ACC112 (cell line): Measurements from ENCODE around the gene CCDC12.

Experiments used
- H2AFZ ChIP-seq: fragments of 200-600 bp; sonication (generic); one replicate; pipeline ENCODE4 v1.6.0; 2017; ENCODE audit warnings: antibody characterized with exemption, low read length; ENCODE audit not compliant: unreplicated experiment
- H3K27ac ChIP-seq: fragments of 200-600 bp; sonication (generic); 2 replicates; pipeline ENCODE4 v1.5.1; 2014; ENCODE audit warnings: low read depth, mild to moderate bottlenecking, antibody characterized with exemption, low read length, moderate library complexity
- H3K27me3 ChIP-seq: fragments of 200-600 bp; sonication (generic); 2 replicates; pipeline ENCODE4 v1.6.1; 2014; ENCODE audit warnings: mild to moderate bottlenecking, antibody characterized with exemption, low read length, moderate library complexity, mixed read lengths; ENCODE audit not compliant: insufficient read depth
- H3K36me3 ChIP-seq: fragments of 200-600 bp; sonication (generic); 2 replicates; pipeline ENCODE4 v1.6.1; 2016; ENCODE audit warnings: mild to moderate bottlenecking, antibody characterized with exemption, low read length, moderate library complexity, mixed read lengths; ENCODE audit not compliant: insufficient read depth
- H3K4me1 ChIP-seq: fragments of 200-600 bp; sonication (generic); one replicate; pipeline ENCODE4 v1.6.1; 2016; ENCODE audit warnings: low read length, mixed read lengths; ENCODE audit not compliant: insufficient read depth, unreplicated experiment, control insufficient read depth
- H3K4me3 ChIP-seq: fragments of 200-600 bp; sonication (generic); 2 replicates; pipeline ENCODE4 v1.5.1; 2014; ENCODE audit warnings: mild to moderate bottlenecking, low read depth, low read length
- H3K79me2 ChIP-seq: fragments of 200-600 bp; sonication (generic); one replicate; pipeline ENCODE4 v1.6.0; 2016; ENCODE audit warnings: low read length; ENCODE audit not compliant: control insufficient read depth, unreplicated experiment, insufficient read depth

The CCDC12 gene

DNA sequence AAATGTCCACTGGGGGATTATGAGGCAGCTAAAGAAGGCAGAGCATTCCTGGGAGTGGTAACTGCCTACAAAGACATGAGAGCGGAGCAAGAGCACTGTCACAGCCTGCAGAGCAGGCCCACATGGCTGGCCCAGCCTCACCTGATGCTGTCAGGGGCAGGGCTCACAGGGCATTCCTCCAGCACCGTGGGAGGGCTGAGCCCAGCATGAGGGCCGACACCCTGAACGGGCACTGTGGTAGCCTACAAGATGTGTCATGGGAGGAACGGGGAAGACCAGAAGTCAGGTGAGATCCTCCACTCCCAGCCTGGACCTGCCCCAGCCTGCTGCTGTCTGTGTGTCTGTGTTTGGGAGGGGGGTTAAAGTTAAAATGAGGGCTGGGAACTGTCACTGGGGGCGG is 30.1 kb downstream of the CCDC12 start:
- peaks cover 50% of the 10 kb centered on the region for H3K4me1 ChIP-seq

DNA sequence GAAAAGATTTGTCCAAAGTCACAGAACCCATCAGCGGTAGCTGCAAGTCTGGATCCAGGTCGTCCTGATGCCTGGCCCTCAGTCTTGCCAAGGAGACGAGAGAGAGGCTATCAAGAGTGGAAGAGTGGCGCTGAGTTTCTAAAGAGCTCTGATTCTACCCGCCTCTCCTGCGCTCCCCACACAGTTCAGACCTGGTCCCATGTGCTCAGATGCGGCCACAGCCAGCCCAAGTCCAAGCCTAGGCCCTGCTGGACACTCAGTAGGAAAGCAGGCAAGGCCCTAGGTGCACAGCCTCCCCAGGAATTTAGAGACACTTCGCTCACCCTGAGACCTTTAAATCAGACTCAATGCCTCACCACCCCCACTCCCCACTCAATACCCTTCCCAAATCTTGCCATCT is 32.4 kb downstream of the CCDC12 start:
- Histone ChIP-seq H3K27ac (no peak overlapping the region), H2AFZ (no peak overlapping the region), H3K4me3 (no peak overlapping the region), H3K4me1 (peaks cover 40% of the 10 kb centered on the region), H3K27me3 (no peaks in the 10 kb centered on the region), H3K79me2 (peaks cover 79% of the 10 kb centered on the region), H3K36me3 (peaks cover 14% of the 10 kb centered on the region; the same call in 1 of the 2 replicates)

More for the DNA sequence above, 30.1 kb downstream of the CCDC12 start:
- Histone ChIP-seq H3K27ac (no peak overlapping the region), H3K79me2 (peaks cover 89% of the 10 kb centered on the region), H3K27me3 (no peaks in the 10 kb centered on the region), H3K4me3 (no peak overlapping the region), H3K36me3 (peaks cover 7% of the 10 kb centered on the region; the same call in 1 of the 2 replicates), H2AFZ (no peak overlapping the region)

DNA sequence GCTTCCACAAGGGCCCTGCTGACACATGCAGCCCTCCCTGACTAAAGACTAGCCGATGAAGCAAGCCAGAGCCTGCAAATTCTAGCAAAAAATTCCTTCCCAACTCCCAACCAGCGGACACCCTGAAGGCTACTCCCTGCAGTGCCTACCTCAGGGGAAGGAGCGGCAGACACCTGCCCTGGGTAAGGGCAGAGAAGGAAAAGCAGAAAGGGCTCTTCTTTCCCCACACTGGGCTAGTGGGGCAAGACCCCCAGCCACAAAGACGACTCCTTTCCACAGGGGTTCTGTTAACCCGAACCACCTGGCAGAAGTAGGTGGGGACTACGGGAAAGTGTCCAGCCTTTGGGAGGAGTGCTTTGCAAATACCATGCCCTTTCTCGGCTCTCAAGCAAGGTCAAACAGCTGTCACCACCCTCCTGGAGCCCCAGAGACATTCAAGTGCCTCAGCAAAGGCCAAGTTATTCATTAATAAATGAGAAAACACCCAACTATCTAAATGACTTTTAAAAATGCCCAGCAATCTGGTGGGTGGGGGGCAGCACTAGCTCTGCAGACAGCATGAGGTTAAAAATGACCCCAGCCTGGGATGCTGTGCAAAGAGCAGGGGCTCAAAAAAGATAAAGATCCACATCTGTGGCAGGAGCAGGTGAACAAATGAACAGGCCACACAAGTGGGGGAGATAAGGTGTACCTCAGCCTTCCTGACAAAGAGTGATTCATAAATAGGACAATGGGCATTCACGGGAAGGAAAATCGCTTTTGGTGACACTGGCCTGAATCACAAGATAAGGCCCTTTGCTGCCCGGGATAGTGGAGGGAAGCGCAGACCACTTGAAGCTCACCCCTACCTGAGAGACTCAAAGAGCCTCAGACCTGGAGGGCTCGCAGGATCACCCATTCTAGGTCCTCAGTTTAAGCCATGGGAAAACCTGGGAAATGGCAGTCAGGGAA is 33.0 kb downstream of the CCDC12 start:
- peaks cover 73% of the 10 kb centered on the region for H3K79me2 ChIP-seq

DNA sequence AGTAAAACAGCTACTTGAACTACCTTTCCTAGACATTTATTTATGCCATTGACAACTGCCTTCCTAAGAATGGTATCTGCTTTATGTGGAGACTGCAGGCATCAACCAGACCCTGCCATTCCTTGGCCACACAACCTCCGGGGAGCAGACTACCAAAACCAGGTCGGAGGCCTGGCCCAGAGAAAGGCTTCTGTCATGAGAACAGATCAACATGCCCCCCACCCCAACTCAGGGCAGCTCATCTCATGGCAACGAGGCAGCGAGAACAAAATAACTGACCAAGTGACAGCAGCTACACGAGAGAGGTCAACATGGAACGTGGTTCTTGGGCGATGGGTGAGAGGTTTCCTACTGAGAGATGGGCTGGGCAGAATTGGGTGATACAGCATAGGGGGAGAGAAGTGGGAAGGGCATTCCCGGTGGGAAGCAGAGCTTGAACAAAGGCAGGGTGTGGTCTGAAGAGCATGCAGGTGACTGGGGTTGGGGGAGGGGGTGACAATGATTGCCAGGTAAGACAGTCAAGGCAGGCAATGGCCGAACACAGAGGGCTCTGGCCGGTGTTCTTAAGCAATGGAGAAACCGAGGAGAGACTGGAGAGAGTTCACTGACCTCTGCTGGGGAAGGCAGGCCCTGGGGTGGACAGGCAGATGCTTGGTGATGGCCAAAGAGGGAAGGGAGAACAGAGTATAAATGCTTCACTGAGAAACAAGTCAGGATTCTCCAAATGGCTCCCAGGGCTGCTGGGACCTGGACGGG is 33.9 kb downstream of the CCDC12 start:
- H3K4me3 ChIP-seq = no peak overlapping the region
- H3K4me1 ChIP-seq = peaks cover 25% of the 10 kb centered on the region
- no peak overlapping the region for H3K27ac ChIP-seq
- no peak overlapping the region for H2AFZ ChIP-seq
- peaks cover 14% of the 10 kb centered on the region; the same call in 1 of the 2 replicates for H3K36me3 ChIP-seq
- peaks cover 64% of the 10 kb centered on the region for H3K79me2 ChIP-seq
- no peaks in the 10 kb centered on the region for H3K27me3 ChIP-seq

More for the DNA sequence above, 33.0 kb downstream of the CCDC12 start:
- no peak overlapping the region for H3K4me3 ChIP-seq
- H3K36me3 ChIP-seq = peaks cover 14% of the 10 kb centered on the region; the same call in 1 of the 2 replicates
- no peaks in the 10 kb centered on the region for H3K27me3 ChIP-seq
- no peak overlapping the region for H2AFZ ChIP-seq
- H3K27ac ChIP-seq = no peak overlapping the region
- peaks cover 33% of the 10 kb centered on the region for H3K4me1 ChIP-seq

DNA sequence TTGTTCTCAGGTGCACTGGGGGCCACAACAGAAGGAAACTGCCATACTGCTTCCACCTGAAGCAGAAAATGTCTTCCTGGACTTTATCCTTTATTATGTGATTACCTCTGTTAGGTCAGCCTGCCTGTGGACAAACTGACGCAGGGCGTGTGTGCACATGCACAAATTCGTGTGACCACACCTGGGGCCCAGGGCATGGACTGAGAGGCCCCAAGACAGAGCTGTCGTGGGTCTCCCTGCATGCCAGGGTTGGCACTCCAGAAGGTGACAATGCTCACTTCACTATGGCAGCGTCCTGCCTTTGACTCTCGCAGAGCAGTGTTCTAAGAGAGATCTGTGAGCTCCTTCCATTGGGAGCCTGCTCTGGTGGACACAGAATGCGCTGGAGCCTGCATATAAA is 34.5 kb downstream of the CCDC12 start:
- Histone ChIP-seq H2AFZ (no peak overlapping the region), H3K4me1 (peaks cover 23% of the 10 kb centered on the region), H3K27ac (no peak overlapping the region), H3K27me3 (no peaks in the 10 kb centered on the region), H3K79me2 (peaks cover 64% of the 10 kb centered on the region), H3K36me3 (peaks cover 14% of the 10 kb centered on the region; the same call in 1 of the 2 replicates), H3K4me3 (no peak overlapping the region)

DNA sequence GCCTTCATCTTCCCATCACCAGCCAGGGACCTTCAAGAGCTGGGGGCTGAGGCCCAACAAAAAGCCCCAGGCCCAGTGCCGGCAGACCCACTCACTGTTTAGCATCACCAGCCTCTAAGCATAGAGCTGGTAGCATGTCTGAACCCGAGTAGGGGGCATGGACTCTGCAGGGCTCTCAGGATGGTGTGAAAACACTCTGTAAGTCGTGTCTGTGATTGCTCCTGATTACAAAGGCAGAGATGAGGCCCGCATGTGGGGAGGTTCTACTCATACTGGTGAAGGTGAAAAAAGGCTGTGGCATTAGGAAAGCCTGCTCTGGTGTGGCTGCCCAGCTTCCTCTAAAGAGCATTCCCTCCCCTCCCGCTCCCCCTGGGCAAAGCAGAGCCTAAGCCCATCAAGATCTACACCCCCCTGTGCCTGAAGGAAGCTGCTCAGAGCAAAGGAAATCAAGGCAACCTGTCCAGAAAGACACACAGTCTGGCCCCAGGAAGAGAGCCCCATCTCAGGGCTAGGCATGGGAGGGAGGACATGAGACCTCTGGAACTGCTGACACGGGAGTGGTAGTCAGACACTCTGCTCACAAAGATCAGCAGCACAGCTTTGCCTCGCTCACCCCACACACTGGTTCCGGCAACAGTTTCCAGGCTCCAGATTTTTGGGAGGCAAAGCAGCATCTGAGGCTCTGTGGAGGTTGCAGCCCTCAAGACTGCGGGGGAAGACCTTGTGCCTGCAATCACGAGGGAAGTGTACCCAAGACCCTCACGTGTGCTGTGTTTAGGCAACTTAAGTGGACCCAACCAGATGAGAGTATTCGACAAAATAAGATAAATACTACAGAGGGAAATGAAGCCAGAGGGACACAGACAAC is 36.7 kb downstream of the CCDC12 start:
- Histone ChIP-seq H3K27me3 (no peaks in the 10 kb centered on the region), H2AFZ (no peak overlapping the region), H3K79me2 (peaks cover 44% of the 10 kb centered on the region), H3K4me3 (no peak overlapping the region), H3K27ac (no peak overlapping the region), H3K4me1 (peaks cover 42% of the 10 kb centered on the region), H3K36me3 (peaks cover 10% of the 10 kb centered on the region; the same call in 1 of the 2 replicates)

DNA sequence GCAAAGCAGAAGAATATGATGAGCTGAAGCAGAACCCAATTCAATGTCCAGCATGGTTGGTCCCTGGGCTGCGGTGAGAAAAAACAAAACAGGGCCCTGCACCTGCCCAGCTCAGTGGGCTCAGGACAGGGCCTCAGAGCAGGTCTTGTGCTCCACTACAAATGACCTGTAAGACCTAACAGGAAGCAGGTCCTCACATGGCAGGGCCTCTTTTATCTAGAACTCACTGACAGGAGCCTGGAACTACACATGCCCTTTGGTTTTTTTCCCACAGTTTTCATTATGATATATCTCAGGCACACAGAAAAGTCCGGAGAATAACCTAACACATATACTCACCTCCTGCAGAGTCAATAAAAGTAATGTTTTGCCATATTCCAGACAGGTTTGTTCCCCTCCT is 38.4 kb downstream of the CCDC12 start:
- Histone ChIP-seq H3K4me3 (no peak overlapping the region), H3K36me3 (peaks cover 10% of the 10 kb centered on the region; the same call in 1 of the 2 replicates), H3K27me3 (no peaks in the 10 kb centered on the region), H3K79me2 (peaks cover 38% of the 10 kb centered on the region), H2AFZ (no peak overlapping the region), H3K27ac (no peak overlapping the region), H3K4me1 (peaks cover 42% of the 10 kb centered on the region)

DNA sequence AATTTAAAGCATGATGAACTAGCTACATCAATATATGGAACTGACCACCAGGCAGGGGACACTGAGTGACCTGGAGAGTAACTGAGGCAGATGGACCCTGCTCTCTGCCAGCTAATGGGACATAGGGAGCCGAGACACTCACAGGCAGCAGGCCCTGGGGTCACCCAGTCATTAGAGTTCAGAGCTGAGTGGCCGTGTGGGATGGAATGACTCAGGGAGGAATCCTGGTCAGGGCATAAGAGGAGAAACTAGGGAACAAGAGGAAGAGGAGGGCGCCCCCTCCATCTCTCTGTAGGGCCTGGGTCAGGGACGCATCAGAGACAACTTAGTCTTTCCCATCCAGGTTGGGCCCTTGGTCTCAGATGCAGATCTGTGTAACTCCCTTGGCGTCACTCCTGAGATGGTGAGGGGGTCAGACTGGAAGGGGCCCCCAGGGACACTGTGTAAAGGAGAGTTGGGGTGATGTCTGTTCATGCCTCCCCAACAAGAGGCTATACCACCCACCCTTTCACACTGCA is 39.8 kb downstream of the CCDC12 start:
- peak overlapping the region; percentile 94 for H3K27ac ChIP-seq
- no peaks in the 10 kb centered on the region for H3K27me3 ChIP-seq
- peaks cover 55% of the 10 kb centered on the region for H3K4me1 ChIP-seq
- peaks cover 38% of the 10 kb centered on the region for H3K79me2 ChIP-seq
- H3K36me3 ChIP-seq = peaks cover 10% of the 10 kb centered on the region; the same call in 1 of the 2 replicates
- H3K4me3 ChIP-seq = no peak overlapping the region
- no peak overlapping the region for H2AFZ ChIP-seq

DNA sequence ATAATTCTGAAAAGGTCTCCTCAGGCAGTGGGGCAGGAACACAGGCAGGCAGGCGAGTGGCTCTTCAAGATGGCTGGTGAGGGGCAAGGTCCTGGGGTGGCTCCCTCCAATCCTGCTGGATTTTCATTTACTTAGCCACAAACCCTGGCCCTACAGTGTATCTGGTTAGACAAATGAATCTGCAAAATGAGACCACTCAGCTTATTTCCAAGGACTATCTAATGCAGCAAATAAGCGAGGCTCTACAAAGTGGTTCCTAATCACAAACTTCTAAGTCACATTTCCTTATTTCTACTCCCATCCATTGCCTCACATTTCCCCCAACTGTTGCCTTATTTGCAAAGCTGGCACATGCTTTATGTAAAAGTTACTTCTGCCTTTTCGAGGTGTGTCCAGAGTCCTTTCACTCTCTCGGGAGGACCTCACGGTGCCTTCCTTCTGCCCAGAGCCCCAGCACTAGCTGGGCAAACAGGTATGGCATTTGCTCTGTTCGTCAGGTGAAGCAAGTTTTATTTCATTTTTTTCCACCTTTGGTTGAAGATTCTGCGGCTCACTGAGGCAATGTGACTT is 40.5 kb downstream of the CCDC12 start:
- no peak overlapping the region for H3K4me3 ChIP-seq
- peaks cover 40% of the 10 kb centered on the region for H3K79me2 ChIP-seq
- no peaks in the 10 kb centered on the region for H3K27me3 ChIP-seq
- peaks cover 10% of the 10 kb centered on the region; the same call in 1 of the 2 replicates for H3K36me3 ChIP-seq
- no peak overlapping the region for H2AFZ ChIP-seq
- peak overlapping the region; percentile 94 for H3K27ac ChIP-seq
- H3K4me1 ChIP-seq = peaks cover 63% of the 10 kb centered on the region
